ENCODE results near the gene PCAT7.
A peak's percentile ranks its signal among the peaks of the same experiment; 100 is the strongest.
"Not testable (repeated sequence)": the region's sequence is repeated elsewhere in the genome, so short reads cannot be mapped to it uniquely, and the experiment has no call there.

Gene PCAT7

DNA sequence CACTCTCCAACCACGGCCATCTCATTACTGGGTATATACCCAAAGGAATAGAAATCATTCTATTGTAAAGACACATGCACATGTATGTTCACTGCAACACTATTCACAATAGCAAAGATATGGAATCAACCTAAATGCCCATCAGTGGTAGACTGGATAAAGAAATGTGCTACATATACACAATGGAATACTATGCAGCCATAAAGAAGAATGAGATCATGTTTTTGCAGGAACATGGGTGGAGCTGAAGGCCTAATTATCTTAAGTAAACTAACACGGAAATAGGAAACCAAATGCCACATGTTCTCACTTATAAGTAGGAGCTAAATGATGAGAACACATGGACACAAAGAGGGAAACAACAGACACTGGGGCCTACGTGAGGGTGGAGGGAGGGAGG lies 9.4 kb downstream of the PCAT7 start:
- DNase-seq, result not testable (repeated sequence)

DNA sequence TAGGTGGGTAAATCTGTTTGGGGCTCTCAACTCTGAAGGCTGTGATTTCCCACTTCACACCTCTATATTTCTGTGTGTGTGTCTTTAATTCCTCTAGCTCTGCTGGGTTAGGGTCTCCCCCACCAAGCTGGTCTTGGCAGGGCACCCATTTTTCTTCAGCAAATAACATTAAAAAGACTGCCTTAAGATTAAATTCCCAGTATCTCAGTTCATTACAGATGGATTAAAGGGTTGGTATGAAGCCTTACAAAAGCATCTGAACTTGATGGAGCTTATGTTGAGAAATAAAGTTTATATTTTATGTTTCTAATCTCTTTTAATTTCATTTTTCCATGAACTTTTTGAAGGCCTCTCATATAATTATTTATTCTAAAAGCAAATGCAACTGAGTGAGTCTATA lies 11.7 kb downstream of the PCAT7 start:
- DNase-seq, result no peak

GRCh38 chr9:94567271-94567670 lies 12.4 kb downstream of the PCAT7 start:
- DNase-seq, result no peak

GRCh38 chr9:94568250-94568889 lies 13.5 kb downstream of the PCAT7 start:
- DNase-seq, result no peak

DNA sequence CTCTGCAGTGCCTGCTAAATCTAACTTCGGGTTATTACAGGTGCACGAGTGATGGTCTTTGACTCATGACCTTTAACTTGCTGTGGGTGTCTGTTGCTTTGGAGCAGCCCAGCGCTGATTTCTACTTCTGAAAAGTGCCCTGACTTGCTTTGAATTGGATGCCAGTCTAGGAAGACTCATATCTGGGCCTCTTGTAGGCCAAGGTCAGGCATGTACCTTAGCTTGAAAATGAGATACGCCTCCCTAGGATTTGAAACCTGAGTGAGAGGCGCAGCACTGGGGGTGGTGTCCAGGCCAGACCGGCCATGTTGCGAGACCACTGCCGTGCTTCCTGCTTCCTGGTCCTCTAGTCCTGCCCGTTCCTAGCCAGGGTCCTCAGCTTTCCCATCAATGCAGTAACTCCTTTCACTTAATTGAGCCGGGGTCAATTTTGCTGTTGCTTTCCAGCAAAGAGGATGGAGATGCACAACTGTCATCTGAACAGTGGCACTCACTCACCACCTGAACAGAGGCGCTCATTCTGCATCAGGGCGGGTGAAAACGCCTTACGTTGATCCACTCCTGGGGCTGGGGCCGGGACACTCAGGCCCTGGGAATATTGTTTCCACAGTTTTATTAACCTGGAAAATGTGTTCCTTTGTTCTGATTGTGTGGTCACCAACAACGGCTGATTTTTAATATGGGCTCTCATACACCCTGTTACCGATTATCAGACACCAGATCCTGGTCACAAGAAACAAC lies 14.3 kb downstream of the PCAT7 start:
- no peak for DNase-seq

GRCh38 chr9:94576131-94576530 lies 21.2 kb downstream of the PCAT7 start:
- no peak for DNase-seq

DNA sequence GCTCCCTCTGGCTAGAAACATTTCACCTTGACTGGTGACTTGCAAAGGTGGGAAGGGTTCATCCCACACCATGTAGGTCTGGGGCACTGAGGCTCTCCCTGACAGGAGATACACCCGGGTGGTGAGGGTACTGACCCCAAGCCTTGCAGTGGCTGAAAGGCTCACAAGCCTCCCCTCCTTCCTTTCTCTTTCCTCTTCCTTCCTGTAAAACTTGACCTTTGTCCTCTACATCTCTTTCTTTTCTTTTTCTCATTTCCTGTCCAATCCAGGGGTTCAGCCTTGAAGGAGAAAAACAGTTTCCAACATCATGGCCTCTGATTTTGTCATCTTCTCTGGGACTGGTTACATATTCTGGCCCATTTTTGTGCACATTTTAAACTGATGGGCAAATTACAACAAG lies 22.2 kb downstream of the PCAT7 start:
- DNase-seq, result no peak

- no peak for DNase-seq
Measured at GRCh38 chr9:94577571-94577970, 22.7 kb downstream of the PCAT7 start.

- no peak for DNase-seq
Measured at GRCh38 chr9:94581728-94582127, 26.8 kb downstream of the PCAT7 start.

DNA sequence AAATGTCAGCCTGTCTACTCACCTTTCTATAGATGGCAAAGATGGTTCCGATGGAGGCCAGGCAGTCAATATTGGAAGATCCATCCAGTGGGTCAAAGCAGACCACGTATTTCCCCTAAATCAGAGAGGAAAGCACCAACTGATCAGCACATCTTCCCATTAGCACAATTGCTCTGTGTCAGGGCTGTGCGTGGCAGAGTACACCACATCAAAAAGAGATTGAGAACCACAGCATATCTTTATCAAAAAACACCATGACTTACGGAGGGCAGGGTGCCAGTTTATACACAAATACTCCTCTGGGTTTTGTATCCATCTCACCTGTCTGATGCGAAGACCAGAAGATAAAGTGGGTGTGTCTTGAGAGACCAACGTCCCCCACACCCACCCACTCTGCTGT lies 29.7 kb downstream of the PCAT7 start:
- no peak for DNase-seq

- no peak for DNase-seq
Measured at GRCh38 chr9:94586316-94586715, 31.4 kb downstream of the PCAT7 start.

GRCh38 chr9:94586814-94587213 lies 31.9 kb downstream of the PCAT7 start:
- peak; percentile 48 for DNase-seq

DNA sequence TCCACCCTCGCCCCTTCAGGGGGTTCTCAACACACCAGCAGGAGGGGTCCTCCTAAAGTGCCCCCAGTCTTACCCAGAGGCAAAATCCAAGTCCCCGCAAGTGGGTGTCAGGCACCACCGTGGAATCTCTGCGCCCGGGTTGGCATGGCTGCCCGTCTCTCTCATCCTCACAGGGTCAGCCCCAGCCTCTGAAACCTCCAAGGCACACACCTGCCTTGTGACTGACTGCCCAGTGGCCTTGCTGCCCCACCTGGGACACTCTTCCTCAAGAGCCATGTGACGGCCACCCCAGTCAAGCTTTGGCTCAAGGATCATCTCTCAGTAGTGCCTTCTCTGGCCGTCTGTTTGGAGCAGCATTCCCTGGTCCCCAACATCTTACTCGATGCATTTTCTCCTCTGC lies 33.8 kb downstream of the PCAT7 start:
- DNase-seq, result no peak

- not testable (repeated sequence) for DNase-seq
Measured at GRCh38 chr9:94591046-94591545, 36.2 kb downstream of the PCAT7 start.

GRCh38 chr9:94591876-94592275 lies 37.0 kb downstream of the PCAT7 start:
- no peak for DNase-seq

DNA sequence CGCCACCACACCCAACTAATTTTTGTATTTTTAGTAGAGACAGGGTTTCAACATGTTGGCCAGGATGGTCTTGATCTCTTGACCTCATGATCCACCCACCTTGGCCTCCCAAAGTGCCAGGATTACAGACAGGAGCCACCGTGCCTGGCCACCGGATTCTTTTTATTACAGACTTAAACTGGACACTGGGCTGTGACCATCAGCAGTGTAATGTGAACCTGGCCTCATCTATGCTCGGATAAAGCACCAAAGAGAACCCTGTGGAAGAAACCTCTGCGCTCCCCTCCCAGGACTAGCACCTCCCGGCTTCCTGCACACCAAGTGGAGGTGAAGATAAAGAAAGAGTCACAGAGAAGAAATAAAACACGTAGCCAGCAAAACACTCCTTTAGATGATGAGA lies 37.8 kb downstream of the PCAT7 start:
- not testable (repeated sequence) for DNase-seq

DNA sequence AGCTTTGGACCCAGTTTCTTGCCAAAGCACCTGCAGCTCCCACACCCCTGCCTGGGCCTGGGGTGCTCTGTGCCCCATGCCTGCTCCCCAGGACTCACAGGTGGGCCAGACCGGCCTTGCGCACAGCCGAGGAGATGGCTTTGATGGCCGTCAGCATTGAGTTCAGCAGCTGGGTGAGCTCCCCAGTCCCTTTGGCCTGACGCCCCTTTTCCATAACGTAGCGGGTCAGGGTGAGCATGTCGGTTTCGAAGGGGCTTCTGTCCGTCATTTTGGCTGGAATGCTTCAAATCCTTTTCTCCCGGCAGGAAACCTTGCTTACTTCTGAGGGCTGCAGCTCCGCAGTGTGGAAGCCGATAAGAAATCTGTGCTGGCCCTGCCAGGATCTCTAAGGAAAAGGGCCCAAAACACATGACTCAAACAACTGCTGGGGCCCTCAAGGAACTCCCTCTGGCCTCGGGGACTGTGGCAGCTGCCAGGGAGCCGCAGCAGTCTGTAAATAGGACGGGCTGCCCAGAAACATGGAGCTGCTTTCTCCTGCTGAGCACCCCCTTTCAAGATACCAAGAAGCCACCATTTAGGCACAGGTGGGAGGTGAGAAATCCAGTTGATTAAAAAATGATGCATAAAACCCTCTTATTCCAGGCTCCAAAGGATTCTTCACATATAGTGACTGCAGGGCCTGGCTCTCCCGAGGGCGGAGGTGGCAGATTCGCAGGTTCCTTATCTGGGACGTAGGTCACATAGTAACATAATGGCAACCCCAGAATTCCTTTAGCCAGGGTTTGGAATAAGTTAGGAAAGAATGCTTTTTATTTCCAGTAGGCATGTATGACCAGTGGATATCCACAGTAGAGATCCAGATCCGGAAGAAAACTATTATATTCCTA lies 38.8 kb downstream of the PCAT7 start, which contains the start of gene FBP2:
Gene FBP2, minus strand, starts transcription at position 366 of the 887 bp plus-strand sequence. Its CDS starts 98 bp downstream, at position 268.
- DNase-seq, result no peak

DNA sequence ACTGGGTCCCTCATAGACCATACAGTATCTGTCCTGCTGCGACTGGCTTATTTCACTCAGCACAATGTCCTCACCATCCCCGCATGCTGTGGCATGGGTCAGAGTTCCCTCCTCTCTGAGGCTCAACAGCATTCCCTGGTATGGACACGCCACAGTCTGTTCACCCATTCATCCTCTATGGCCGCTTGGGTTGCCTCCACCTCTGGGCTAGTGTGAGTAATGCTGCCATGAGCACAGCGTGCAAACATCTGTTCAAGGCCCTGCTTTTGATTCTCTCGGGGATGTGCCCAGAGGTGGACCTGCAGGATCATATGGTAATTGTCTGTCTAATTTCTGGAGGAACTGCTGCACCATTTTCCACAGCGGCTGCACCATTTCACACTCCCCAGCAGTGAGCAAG lies 44.2 kb downstream of the PCAT7 start:
- DNase-seq, result no peak

DNA sequence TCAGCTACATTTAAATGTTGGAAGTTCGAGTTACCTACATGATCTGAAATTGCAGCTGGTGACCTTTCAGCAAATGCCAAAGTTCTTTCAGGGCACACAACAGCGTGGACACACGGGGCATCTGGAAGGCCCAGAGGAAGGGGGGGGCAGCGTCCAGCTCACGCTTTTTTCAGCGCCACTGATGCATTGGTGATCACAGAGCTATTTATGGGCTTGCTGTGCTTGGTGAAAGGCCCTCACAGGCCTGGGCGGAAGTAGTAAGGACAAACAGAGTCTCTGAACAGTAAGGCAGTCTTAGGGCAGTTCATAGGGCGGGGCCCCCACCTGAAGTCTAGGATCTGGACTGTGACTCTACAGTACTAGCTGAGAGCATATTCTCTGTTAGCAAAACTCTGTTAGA lies 45.4 kb downstream of the PCAT7 start:
- DNase-seq, result no peak

DNA sequence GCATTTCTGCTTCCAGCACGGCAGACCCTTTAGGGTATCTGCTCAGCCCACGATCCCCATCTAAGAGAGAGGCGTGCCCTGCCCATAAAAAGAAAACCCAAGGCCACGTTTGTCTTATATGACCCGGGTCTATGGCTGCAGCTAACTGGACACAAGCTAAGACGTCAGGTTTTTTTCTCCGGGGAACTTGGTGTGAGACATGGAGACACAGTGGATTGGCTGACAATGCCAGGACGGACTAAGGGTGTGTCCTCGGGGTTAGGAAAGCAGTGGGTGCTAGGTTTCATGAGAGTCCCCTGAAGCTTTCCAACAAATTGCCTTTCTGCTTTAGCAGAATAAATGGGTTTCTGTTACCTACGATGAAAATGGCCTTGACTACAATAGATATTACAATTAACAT lies 45.8 kb downstream of the PCAT7 start:
- DNase-seq, result no peak

- no peak for DNase-seq
Measured at GRCh38 chr9:94602666-94603065, 47.8 kb downstream of the PCAT7 start.

GRCh38 chr9:94603259-94604160 lies 48.6 kb downstream of the PCAT7 start:
- DNase-seq, result peak; percentile 49
